HEK293 (cell line): ENCODE results near the gene IFI27L2.

ENCODE experiments used
- CTCF ChIA-PET: fragments of 350-600 bp; formaldehyde crosslinking; extraction: SDS; loops from one replicate; lab custom pipeline; 2021; ENCODE audit warnings: antibody characterized with exemption; lab: Yijun Ruan, JAX
- POLR2A ChIA-PET: fragments of 300-600 bp; formaldehyde crosslinking; extraction: SDS; loops from one replicate; lab custom pipeline; 2020; ENCODE audit warnings: antibody characterized with exemption, inconsistent platforms; lab: Yijun Ruan, JAX
- H3K27ac ChIP-seq: fragments of 200-500 bp; sonication (Bioruptor generic); 2 replicates; pipeline ENCODE4 v1.5.1; 2014; ENCODE audit warnings: low read depth, low read length, control low read depth, inconsistent platforms; ENCODE audit errors: extremely low read depth
- H3K36me3 ChIP-seq, 2 experiments: fragments of 200-500 bp in 1 of 2; sonication (Bioruptor generic) in 1 of 2; 1 replicate in 1 of 2; 2 replicates in 1 of 2; pipeline ENCODE4 v1.5.1; 2014 to 2017; ENCODE audit warnings: inconsistent platforms in 2 of 2, low read length in 2 of 2; ENCODE audit not compliant: control insufficient read depth in 2 of 2, insufficient read depth in 1 of 2
- H3K4me1 ChIP-seq: fragments of 200-500 bp; sonication (Bioruptor generic); 2 replicates; pipeline ENCODE4 v1.5.1; 2014; ENCODE audit warnings: mild to moderate bottlenecking, low read length, inconsistent platforms; ENCODE audit not compliant: control insufficient read depth, insufficient read depth
- H3K4me3 ChIP-seq: 2 replicates; pipeline ENCODE4 v1.5.1; 2011; ENCODE audit warnings: low read depth, mild to moderate bottlenecking, control low read depth, low read length, moderate library complexity
- H3K9me3 ChIP-seq: fragments of 200-500 bp; sonication (Bioruptor generic); 2 replicates; pipeline ENCODE4 v1.5.1; 2014; ENCODE audit warnings: low read depth, low read length, inconsistent platforms; ENCODE audit not compliant: control insufficient read depth, insufficient read depth
- AEBP2 ChIP-seq: fragments of 450-650 bp; formaldehyde crosslinking; IDR thresholded peaks from 2 replicates; pipeline ENCODE4 v1.5.1; 2016; ENCODE audit warnings: missing biosample characterization, missing genetic modification characterization, borderline replicate concordance
- EGR2 ChIP-seq: fragments of 450-650 bp; formaldehyde crosslinking; IDR thresholded peaks from 2 replicates; pipeline ENCODE4 v1.5.1; 2016; ENCODE audit warnings: low read depth, missing biosample characterization, missing genetic modification characterization
- SCRT2 ChIP-seq: fragments of 450-650 bp; formaldehyde crosslinking; IDR thresholded peaks from 2 replicates; pipeline ENCODE4 v1.5.1; 2016; ENCODE audit warnings: missing biosample characterization, missing genetic modification characterization
- ZBTB26 ChIP-seq: fragments of 450-650 bp; formaldehyde crosslinking; optimal IDR thresholded peaks from 2 replicates; pipeline ENCODE3; 2016; ENCODE audit warnings: missing biosample characterization, mild to moderate bottlenecking, missing genetic modification characterization
- ZFHX2 ChIP-seq: fragments of 450-650 bp; formaldehyde crosslinking; conservative IDR thresholded peaks from 2 replicates; pipeline ENCODE4 v1.5.1; 2016; ENCODE audit warnings: missing biosample characterization, missing genetic modification characterization
- ZFP37 ChIP-seq: fragments of 450-650 bp; formaldehyde crosslinking; IDR thresholded peaks from 2 replicates; pipeline ENCODE4 v1.5.1; 2016; ENCODE audit warnings: missing biosample characterization, missing genetic modification characterization
- ZFP41 ChIP-seq: fragments of 450-650 bp; formaldehyde crosslinking; IDR thresholded peaks from 2 replicates; pipeline ENCODE4 v1.5.1; 2016; ENCODE audit warnings: missing biosample characterization, missing genetic modification characterization, borderline replicate concordance
- ZNF114 ChIP-seq: fragments of 450-650 bp; formaldehyde crosslinking; IDR thresholded peaks from 2 replicates; pipeline ENCODE4 v1.5.0; 2017; ENCODE audit warnings: missing biosample characterization, missing genetic modification characterization
- ZNF214 ChIP-seq: fragments of 450-650 bp; formaldehyde crosslinking; IDR thresholded peaks from 2 replicates; pipeline ENCODE4 v1.5.1; 2017; ENCODE audit warnings: missing biosample characterization, mild to moderate bottlenecking, missing genetic modification characterization, borderline replicate concordance
- ZNF24 ChIP-seq: fragments of 450-650 bp; formaldehyde crosslinking; IDR thresholded peaks from 2 replicates; pipeline ENCODE4 v1.5.1; 2016; ENCODE audit warnings: missing biosample characterization, missing genetic modification characterization
- ZNF311 ChIP-seq: fragments of 450-650 bp; formaldehyde crosslinking; IDR thresholded peaks from 2 replicates; pipeline ENCODE4 v1.5.1; 2017; ENCODE audit warnings: missing biosample characterization, missing genetic modification characterization, borderline replicate concordance
- ZNF394 ChIP-seq: fragments of 450-650 bp; formaldehyde crosslinking; IDR thresholded peaks from 2 replicates; pipeline ENCODE4 v1.5.1; 2016; ENCODE audit warnings: missing biosample characterization, missing genetic modification characterization, mild to moderate bottlenecking, moderate library complexity, borderline replicate concordance
- ZNF510 ChIP-seq: fragments of 450-650 bp; formaldehyde crosslinking; IDR thresholded peaks from 2 replicates; pipeline ENCODE4 v1.5.1; 2018; ENCODE audit warnings: mild to moderate bottlenecking, missing genetic modification characterization, missing biosample characterization; ENCODE audit not compliant: insufficient replicate concordance
- ZNF521 ChIP-seq: fragments of 450-650 bp; formaldehyde crosslinking; IDR thresholded peaks from 2 replicates; pipeline ENCODE4 v1.5.1; 2017; ENCODE audit warnings: missing biosample characterization, mild to moderate bottlenecking, missing genetic modification characterization
- ZNF555 ChIP-seq: fragments of 450-650 bp; formaldehyde crosslinking; conservative IDR thresholded peaks from 2 replicates; pipeline ENCODE4 v1.5.1; 2017; ENCODE audit warnings: missing biosample characterization, mild to moderate bottlenecking, missing genetic modification characterization, inconsistent platforms
- ZNF600 ChIP-seq: fragments of 450-650 bp; formaldehyde crosslinking; IDR thresholded peaks from 2 replicates; pipeline ENCODE4 v1.5.1; 2016; ENCODE audit warnings: missing biosample characterization, missing genetic modification characterization
- ZNF610 ChIP-seq: fragments of 450-650 bp; formaldehyde crosslinking; IDR thresholded peaks from 2 replicates; pipeline ENCODE4 v1.5.1; 2016; ENCODE audit warnings: missing biosample characterization, missing genetic modification characterization, borderline replicate concordance
- ZNF707 ChIP-seq: fragments of 450-650 bp; formaldehyde crosslinking; IDR thresholded peaks from 2 replicates; pipeline ENCODE4 v1.5.1; 2016; ENCODE audit warnings: missing biosample characterization, missing genetic modification characterization
- ZNF785 ChIP-seq: fragments of 450-650 bp; formaldehyde crosslinking; IDR thresholded peaks from 2 replicates; pipeline ENCODE4 v1.5.1; 2016; ENCODE audit warnings: missing biosample characterization, missing genetic modification characterization
- ZNF830 ChIP-seq: fragments of 450-650 bp; IDR thresholded peaks from 2 replicates; pipeline ENCODE4 v1.5.0; 2018; ENCODE audit warnings: missing biosample characterization, missing genetic modification characterization, low read depth, mild to moderate bottlenecking, moderate library complexity
- ZNF837 ChIP-seq: fragments of 450-650 bp; formaldehyde crosslinking; IDR thresholded peaks from 2 replicates; pipeline ENCODE4 v1.5.1; 2016; ENCODE audit warnings: missing biosample characterization, missing genetic modification characterization
- ZNF843 ChIP-seq: fragments of 450-650 bp; formaldehyde crosslinking; IDR thresholded peaks from 2 replicates; pipeline ENCODE4 v1.5.1; 2016; ENCODE audit warnings: missing biosample characterization, missing genetic modification characterization
- TF ChIP-seq, protein P1 (sequence below): IDR thresholded peaks from 2 replicates; pipeline ENCODE4 v1.6.1; 2011; ENCODE audit warnings: mild to moderate bottlenecking, low read depth, low read length, borderline replicate concordance
- TF ChIP-seq, protein P2 (sequence below): fragments of 450-650 bp; formaldehyde crosslinking; IDR thresholded peaks from 2 replicates; pipeline ENCODE4 v1.5.1; 2016; ENCODE audit warnings: missing biosample characterization, missing genetic modification characterization

IFI27L2 gene

DNA sequence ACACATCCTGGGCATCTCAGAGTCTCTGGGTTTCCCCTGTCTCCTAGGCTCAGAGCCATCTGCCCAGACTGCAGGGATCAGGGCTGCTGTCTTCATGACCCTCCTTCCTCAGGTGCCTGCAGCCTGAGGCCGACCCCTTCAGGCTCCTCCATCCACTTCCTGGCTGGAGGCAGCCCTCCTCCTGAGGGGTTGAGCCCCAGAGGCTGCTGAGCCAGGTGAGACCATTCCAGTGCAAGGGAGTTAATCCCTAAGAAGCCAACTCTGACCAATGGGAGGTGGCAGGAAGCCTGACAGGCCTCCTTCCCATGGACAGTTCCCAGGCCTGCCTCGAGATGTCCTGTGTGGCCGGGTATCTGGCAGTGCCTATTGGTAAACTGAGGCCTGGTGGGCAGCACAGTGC is 36.3 kb upstream of the IFI27L2 start (continued):
- TF ChIP-seq ZNF214 (tag by site-specific recombination) (no peak), ZNF610 (tag by site-specific recombination) (no peak), ZNF510 (tag by site-specific recombination) (no peak)

- no peak for TF ChIP-seq ZNF311 (tag by site-specific recombination)
- no peak for TF ChIP-seq SCRT2 (tag by site-specific recombination)
- TF ChIP-seq EGR2 (tag by site-specific recombination), result peak; percentile 98
- TF ChIP-seq ZFHX2, result peak; percentile 97
- H3K4me3 ChIP-seq, result no peak overlapping the region
- H3K9me3 ChIP-seq, result no peaks in the 10 kb centered on the region
- no peaks in the 10 kb centered on the region; the same call in 1 of the 2 replicates for H3K4me1 ChIP-seq
- POLR2A ChIA-PET, result no interaction called here
- CTCF ChIA-PET, result interaction anchor here (0.6 to 1.0 kb wide), 2 partner anchors 28 to 1582 kb away, joined by 5 to 8 read pairs; no protein-coding TSS in a partner anchor
- no peaks in the 10 kb centered on the region for H3K36me3 ChIP-seq
- no peak overlapping the region for H3K27ac ChIP-seq
Measured at GRCh38 chr14:94164685-94165431, 35.5 kb upstream of the IFI27L2 start.

- ChIA-PET POLR2A (no interaction called here), CTCF (interaction anchor here (1.0 to 1.4 kb wide), 2 partner anchors 27 to 127 kb away, joined by 5 read pairs; no protein-coding TSS in a partner anchor)
- TF ChIP-seq SCRT2 (tag by site-specific recombination) (no peak), ZNF114 (no peak), ZNF843 (tag by site-specific recombination) (no peak), ZBTB26 (tag by site-specific recombination) (no peak), ZNF394 (no peak), ZFHX2 (no peak), ZFP41 (tag by site-specific recombination) (no peak), ZNF837 (tag by site-specific recombination) (no peak), ZNF785 (tag by site-specific recombination) (no peak), ZFP37 (tag by site-specific recombination) (no peak), ZNF24 (tag by site-specific recombination) (no peak), ZNF555 (no peak), ZNF600 (tag by site-specific recombination) (no peak), ZNF707 (tag by site-specific recombination) (no peak), AEBP2 (tag by site-specific recombination) (no peak), ZNF521 (no peak), ZNF830 (tag by site-specific recombination) (no peak)
- TF ChIP-seq, protein P1, sequence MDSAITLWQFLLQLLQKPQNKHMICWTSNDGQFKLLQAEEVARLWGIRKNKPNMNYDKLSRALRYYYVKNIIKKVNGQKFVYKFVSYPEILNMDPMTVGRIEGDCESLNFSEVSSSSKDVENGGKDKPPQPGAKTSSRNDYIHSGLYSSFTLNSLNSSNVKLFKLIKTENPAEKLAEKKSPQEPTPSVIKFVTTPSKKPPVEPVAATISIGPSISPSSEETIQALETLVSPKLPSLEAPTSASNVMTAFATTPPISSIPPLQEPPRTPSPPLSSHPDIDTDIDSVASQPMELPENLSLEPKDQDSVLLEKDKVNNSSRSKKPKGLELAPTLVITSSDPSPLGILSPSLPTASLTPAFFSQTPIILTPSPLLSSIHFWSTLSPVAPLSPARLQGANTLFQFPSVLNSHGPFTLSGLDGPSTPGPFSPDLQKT, result no peak
- TF ChIP-seq, protein P2, sequence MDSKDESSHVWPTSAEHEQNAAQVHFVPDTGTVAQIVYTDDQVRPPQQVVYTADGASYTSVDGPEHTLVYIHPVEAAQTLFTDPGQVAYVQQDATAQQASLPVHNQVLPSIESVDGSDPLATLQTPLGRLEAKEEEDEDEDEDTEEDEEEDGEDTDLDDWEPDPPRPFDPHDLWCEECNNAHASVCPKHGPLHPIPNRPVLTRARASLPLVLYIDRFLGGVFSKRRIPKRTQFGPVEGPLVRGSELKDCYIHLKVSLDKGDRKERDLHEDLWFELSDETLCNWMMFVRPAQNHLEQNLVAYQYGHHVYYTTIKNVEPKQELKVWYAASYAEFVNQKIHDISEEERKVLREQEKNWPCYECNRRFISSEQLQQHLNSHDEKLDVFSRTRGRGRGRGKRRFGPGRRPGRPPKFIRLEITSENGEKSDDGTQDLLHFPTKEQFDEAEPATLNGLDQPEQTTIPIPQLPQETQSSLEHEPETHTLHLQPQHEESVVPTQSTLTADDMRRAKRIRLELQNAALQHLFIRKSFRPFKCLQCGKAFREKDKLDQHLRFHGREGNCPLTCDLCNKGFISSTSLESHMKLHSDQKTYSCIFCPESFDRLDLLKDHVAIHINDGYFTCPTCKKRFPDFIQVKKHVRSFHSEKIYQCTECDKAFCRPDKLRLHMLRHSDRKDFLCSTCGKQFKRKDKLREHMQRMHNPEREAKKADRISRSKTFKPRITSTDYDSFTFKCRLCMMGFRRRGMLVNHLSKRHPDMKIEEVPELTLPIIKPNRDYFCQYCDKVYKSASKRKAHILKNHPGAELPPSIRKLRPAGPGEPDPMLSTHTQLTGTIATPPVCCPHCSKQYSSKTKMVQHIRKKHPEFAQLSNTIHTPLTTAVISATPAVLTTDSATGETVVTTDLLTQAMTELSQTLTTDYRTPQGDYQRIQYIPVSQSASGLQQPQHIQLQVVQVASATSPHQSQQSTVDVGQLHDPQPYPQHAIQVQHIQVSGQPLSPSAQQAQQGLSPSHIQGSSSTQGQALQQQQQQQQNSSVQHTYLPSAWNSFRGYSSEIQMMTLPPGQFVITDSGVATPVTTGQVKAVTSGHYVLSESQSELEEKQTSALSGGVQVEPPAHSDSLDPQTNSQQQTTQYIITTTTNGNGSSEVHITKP, result no peak
Measured at GRCh38 chr14:94163796-94164195, 34.4 kb upstream of the IFI27L2 start.

More at GRCh38 chr14:94163796-94164195, 34.4 kb upstream of the IFI27L2 start:
- H3K4me3 ChIP-seq, result no peak overlapping the region
- no peak overlapping the region for H3K27ac ChIP-seq
- no peaks in the 10 kb centered on the region for H3K9me3 ChIP-seq
- H3K36me3 ChIP-seq, result no peaks in the 10 kb centered on the region
- H3K4me1 ChIP-seq, result no peaks in the 10 kb centered on the region; the same call in 1 of the 2 replicates
